Activated CD4-positive, alpha-beta T cell treated with anti-CD3 and anti-CD28 coated beads for 1 hour (primary cell): Measurements from ENCODE around the gene ABCC4.

Experiments used
- DNase-seq: peaks from one replicate; pipeline ENCODE4 v3.0.0-alpha.2; 2020

ABCC4 gene

GRCh38 chr13:95035311-95036109 lies 265.7 kb downstream of the ABCC4 start:
- no peak for DNase-seq

GRCh38 chr13:95033890-95034289 lies 267.4 kb downstream of the ABCC4 start:
- DNase-seq, result no peak

- DNase-seq, result no peak
These were observed 269.1 kb downstream of the ABCC4 start for GRCh38 chr13:95032121-95032520.

GRCh38 chr13:95030821-95031343 lies 270.4 kb downstream of the ABCC4 start:
- DNase-seq, result no peak

GRCh38 chr13:95027638-95028037 lies 273.6 kb downstream of the ABCC4 start:
- no peak for DNase-seq

- DNase-seq, result no peak
These were observed 276.1 kb downstream of the ABCC4 start for GRCh38 chr13:95025116-95025515.

- no peak for DNase-seq
These were observed 277.8 kb downstream of the ABCC4 start for GRCh38 chr13:95023405-95023804.

- DNase-seq, result no peak
These were observed 280.8 kb downstream of the ABCC4 start for GRCh38 chr13:95020298-95020987.

GRCh38 chr13:95019886-95020285 lies 281.4 kb downstream of the ABCC4 start:
- no peak for DNase-seq

GRCh38 chr13:95007322-95007721 lies 293.9 kb downstream of the ABCC4 start:
- DNase-seq, result no peak

- DNase-seq, result no peak
These were observed 296.0 kb downstream of the ABCC4 start for GRCh38 chr13:95005300-95005699.

GRCh38 chr13:95003019-95003813 lies 298.0 kb downstream of the ABCC4 start:
- no peak for DNase-seq

GRCh38 chr13:95002126-95002525 lies 299.1 kb downstream of the ABCC4 start:
- DNase-seq, result no peak

- no peak for DNase-seq
These were observed 301.4 kb downstream of the ABCC4 start for GRCh38 chr13:94999871-95000270.

- DNase-seq, result no peak
These were observed 304.1 kb downstream of the ABCC4 start for GRCh38 chr13:94997126-94997525.

GRCh38 chr13:94996445-94996844 lies 304.8 kb downstream of the ABCC4 start:
- DNase-seq, result no peak

GRCh38 chr13:94994506-94994905 lies 306.7 kb downstream of the ABCC4 start:
- no peak for DNase-seq

- no peak for DNase-seq
These were observed 307.6 kb downstream of the ABCC4 start for GRCh38 chr13:94993616-94994015.

GRCh38 chr13:94992036-94992960 lies 309.0 kb downstream of the ABCC4 start:
- no peak for DNase-seq

GRCh38 chr13:94988654-94989053 lies 312.6 kb downstream of the ABCC4 start:
- DNase-seq, result no peak

GRCh38 chr13:94987869-94988268 lies 313.4 kb downstream of the ABCC4 start:
- no peak for DNase-seq

- DNase-seq, result no peak
These were observed 314.2 kb downstream of the ABCC4 start for GRCh38 chr13:94987081-94987480.
